HepG2 (cell line): Measurements from ENCODE around the gene NAPEPLD. TPM values are rescaled to one million over a fixed set of nuclear protein-coding genes. Genes with fewer than 3 reads are reported as not detected.
A peak's percentile ranks its signal among the peaks of the same experiment; 100 is the strongest.

ENCODE experiments used
- CENPT ChIP-seq: sonication (generic); formaldehyde crosslinking; IDR thresholded peaks from 2 replicates; pipeline ENCODE4 v1.8.0; 2022; ENCODE audit warnings: low read depth, mild to moderate bottlenecking, moderate library complexity, missing genetic modification reagents
- E2F2 ChIP-seq: sonication (generic); formaldehyde crosslinking; IDR thresholded peaks from 2 replicates; pipeline ENCODE4 v1.4.0; 2020; ENCODE audit warnings: missing genetic modification reagents, borderline replicate concordance
- ISX ChIP-seq: sonication (generic); formaldehyde crosslinking; conservative IDR thresholded peaks from 2 replicates; pipeline ENCODE4 v1.5.0; 2020; ENCODE audit warnings: missing genetic modification reagents
- MEIS2 ChIP-seq: sonication (generic); formaldehyde crosslinking; IDR thresholded peaks from 2 replicates; pipeline ENCODE4 v1.9.0; 2021; ENCODE audit warnings: mild to moderate bottlenecking, missing genetic modification reagents
- PHF5A ChIP-seq: IDR thresholded peaks from one replicate; pipeline ENCODE4 v1.6.1; 2018; ENCODE audit warnings: low read depth, missing genetic modification reagents; ENCODE audit not compliant: unreplicated experiment
- TEAD2 ChIP-seq: sonication (generic); formaldehyde crosslinking; IDR thresholded peaks from 2 replicates; pipeline ENCODE4 v1.9.0; 2021; ENCODE audit warnings: missing genetic modification reagents
- ZBTB21 ChIP-seq: sonication (generic); formaldehyde crosslinking; IDR thresholded peaks from 2 replicates; pipeline ENCODE4 v1.4.0; 2020; ENCODE audit warnings: missing genetic modification reagents
- ZNF747 ChIP-seq: sonication (generic); formaldehyde crosslinking; IDR thresholded peaks from 2 replicates; pipeline ENCODE4 v1.8.1; 2023; ENCODE audit warnings: missing genetic modification reagents, mild to moderate bottlenecking, borderline replicate concordance
- ZNF879 ChIP-seq: sonication (generic); formaldehyde crosslinking; IDR thresholded peaks from 2 replicates; pipeline ENCODE4 v1.8.1; 2023; ENCODE audit warnings: missing genetic modification reagents
- polyA plus RNA-seq, 8 experiments: library from polyadenylated mRNA; depleted of rRNA in 3 of 8; stranded (reverse) in 7 of 8; unstranded in 1 of 8; fragments of >200 nt; fragmentation: Illumina TruSeq in 4 of 8; extraction: Trizol in 4 of 8; gene quantifications; 2 replicates each; pipeline versions ENCODE4 v1.2.1 to v1.2.3, GENCODE V29; 2011 to 2016; ENCODE audit warnings: low read depth in 4 of 8, missing spikeins in 1 of 8, mixed read lengths in 1 of 8; ENCODE audit not compliant: insufficient read depth in 1 of 8
- total RNA-seq, 5 experiments: library from RNA; depleted of rRNA; stranded (reverse); fragments of >200 nt; fragmentation: Illumina TruSeq; extraction: Trizol; gene quantifications; 2 replicates each; pipeline ENCODE4 v1.2.3, GENCODE V29; 2016; ENCODE audit warnings: low read depth in 1 of 5
- TF ChIP-seq, protein P1 (sequence below): fragments of 450-650 bp; IDR thresholded peaks from 2 replicates; pipeline ENCODE4 v1.6.1; 2016

NAPEPLD gene
- total and polyA plus RNA-seq, 2 of the 13 experiments (the other 11 are each of a cell fraction or from before 2014, with no cell fraction given): 3.4 to 5.6 TPM

DNA sequence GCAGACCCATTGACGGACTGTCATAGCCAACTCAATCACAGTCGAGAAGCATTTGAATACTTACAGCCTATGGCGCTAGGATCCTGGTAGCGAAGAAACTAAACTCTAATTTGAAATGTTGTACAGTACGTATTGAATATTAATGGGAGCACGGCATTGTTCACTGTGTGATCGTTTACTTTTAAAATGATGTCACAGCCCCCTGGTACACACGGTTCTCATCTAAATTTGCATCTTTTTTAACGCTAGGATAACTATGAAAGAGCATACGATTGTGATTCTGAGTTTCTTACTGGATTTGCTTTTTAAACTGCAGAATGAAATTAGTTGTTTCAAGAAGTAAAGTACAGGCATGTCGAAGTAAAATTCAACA, 895 bp upstream of the NAPEPLD start (continued):
- no peak for TF ChIP-seq PHF5A
- TF ChIP-seq, protein P1, sequence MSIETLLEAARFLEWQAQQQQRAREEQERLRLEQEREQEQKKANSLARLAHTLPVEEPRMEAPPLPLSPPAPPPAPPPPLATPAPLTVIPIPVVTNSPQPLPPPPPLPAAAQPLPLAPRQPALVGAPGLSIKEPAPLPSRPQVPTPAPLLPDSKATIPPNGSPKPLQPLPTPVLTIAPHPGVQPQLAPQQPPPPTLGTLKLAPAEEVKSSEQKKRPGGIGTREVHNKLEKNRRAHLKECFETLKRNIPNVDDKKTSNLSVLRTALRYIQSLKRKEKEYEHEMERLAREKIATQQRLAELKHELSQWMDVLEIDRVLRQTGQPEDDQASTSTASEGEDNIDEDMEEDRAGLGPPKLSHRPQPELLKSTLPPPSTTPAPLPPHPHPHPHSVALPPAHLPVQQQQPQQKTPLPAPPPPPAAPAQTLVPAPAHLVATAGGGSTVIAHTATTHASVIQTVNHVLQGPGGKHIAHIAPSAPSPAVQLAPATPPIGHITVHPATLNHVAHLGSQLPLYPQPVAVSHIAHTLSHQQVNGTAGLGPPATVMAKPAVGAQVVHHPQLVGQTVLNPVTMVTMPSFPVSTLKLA: no peak
- 0 out of 2 replicates have a peak, but pooled peaks have one; percentile 2 for TF ChIP-seq ISX (CRISPR knock-in tag)
- TF ChIP-seq ZBTB21 (CRISPR knock-in tag): no peak
- 0 out of 2 replicates have a peak, but pooled peaks have one; percentile 8 for TF ChIP-seq E2F2 (CRISPR knock-in tag)
- no peak for TF ChIP-seq TEAD2
- TF ChIP-seq ZNF747: 0 out of 2 replicates have a peak, but pooled peaks have one; percentile 59
- no peak for TF ChIP-seq CENPT (CRISPR knock-in tag)
- 0 out of 2 replicates have a peak, but pooled peaks have one; percentile 0 for TF ChIP-seq MEIS2
- no peak for TF ChIP-seq ZNF879 (CRISPR knock-in tag)
